CD1c-positive myeloid dendritic cell (primary cell): ENCODE data around the gene KRT86.

ENCODE experiments used
- DNase-seq: peaks from one replicate; pipeline ENCODE4 v3.0.0-alpha.2; 2016; ENCODE audit errors: extremely low spot score

Gene KRT86

GRCh38 chr12:52356762-52357580 is 82.5 kb downstream of the KRT86 start:
- no peak for DNase-seq
